HEK293 (cell line): ENCODE measurements around the gene SYNE3.

Source experiments
- CTCF ChIA-PET: fragments of 350-600 bp; formaldehyde crosslinking; extraction: SDS; loops from one replicate; lab custom pipeline; 2021; ENCODE audit warnings: antibody characterized with exemption; lab: Yijun Ruan, JAX
- POLR2A ChIA-PET: fragments of 300-600 bp; formaldehyde crosslinking; extraction: SDS; loops from one replicate; lab custom pipeline; 2020; ENCODE audit warnings: antibody characterized with exemption, inconsistent platforms; lab: Yijun Ruan, JAX
- H3K27ac ChIP-seq: fragments of 200-500 bp; sonication (Bioruptor generic); 2 replicates; pipeline ENCODE4 v1.5.1; 2014; ENCODE audit warnings: low read depth, low read length, control low read depth, inconsistent platforms; ENCODE audit errors: extremely low read depth
- H3K36me3 ChIP-seq, 2 experiments: fragments of 200-500 bp in 1 of 2; sonication (Bioruptor generic) in 1 of 2; 1 replicate in 1 of 2; 2 replicates in 1 of 2; pipeline ENCODE4 v1.5.1; 2014 to 2017; ENCODE audit warnings: inconsistent platforms in 2 of 2, low read length in 2 of 2; ENCODE audit not compliant: control insufficient read depth in 2 of 2, insufficient read depth in 1 of 2
- H3K4me1 ChIP-seq: fragments of 200-500 bp; sonication (Bioruptor generic); 2 replicates; pipeline ENCODE4 v1.5.1; 2014; ENCODE audit warnings: mild to moderate bottlenecking, low read length, inconsistent platforms; ENCODE audit not compliant: control insufficient read depth, insufficient read depth
- H3K4me3 ChIP-seq: 2 replicates; pipeline ENCODE4 v1.5.1; 2011; ENCODE audit warnings: low read depth, mild to moderate bottlenecking, control low read depth, low read length, moderate library complexity
- H3K9me3 ChIP-seq: fragments of 200-500 bp; sonication (Bioruptor generic); 2 replicates; pipeline ENCODE4 v1.5.1; 2014; ENCODE audit warnings: low read depth, low read length, inconsistent platforms; ENCODE audit not compliant: control insufficient read depth, insufficient read depth
- HOXD13 ChIP-seq: sonication (generic); formaldehyde crosslinking; IDR thresholded peaks from 2 replicates; pipeline ENCODE4 v1.8.0; 2022; ENCODE audit warnings: missing genetic modification reagents, borderline replicate concordance
- YY2 ChIP-seq: fragments of 450-650 bp; formaldehyde crosslinking; IDR thresholded peaks from 2 replicates; pipeline ENCODE4 v1.5.1; 2016; ENCODE audit warnings: missing biosample characterization, missing genetic modification characterization
- ZBTB1 ChIP-seq: fragments of 450-650 bp; formaldehyde crosslinking; IDR thresholded peaks from 2 replicates; pipeline ENCODE4 v1.5.1; 2016; ENCODE audit warnings: missing biosample characterization, missing genetic modification characterization
- ZNF132 ChIP-seq: fragments of 450-650 bp; formaldehyde crosslinking; IDR thresholded peaks from 2 replicates; pipeline ENCODE4 v1.5.1; 2017; ENCODE audit warnings: missing biosample characterization, missing genetic modification characterization, borderline replicate concordance
- ZNF133 ChIP-seq: fragments of 450-650 bp; formaldehyde crosslinking; IDR thresholded peaks from 2 replicates; pipeline ENCODE4 v1.5.1; 2016; ENCODE audit warnings: missing biosample characterization, missing genetic modification characterization
- ZNF404 ChIP-seq: fragments of 450-650 bp; formaldehyde crosslinking; IDR thresholded peaks from 2 replicates; pipeline ENCODE4 v1.5.1; 2017; ENCODE audit warnings: missing biosample characterization, missing genetic modification characterization
- ZNF48 ChIP-seq: fragments of 450-650 bp; formaldehyde crosslinking; IDR thresholded peaks from 2 replicates; pipeline ENCODE4 v1.5.1; 2016; ENCODE audit warnings: missing biosample characterization, missing genetic modification characterization
- ZNF600 ChIP-seq: fragments of 450-650 bp; formaldehyde crosslinking; IDR thresholded peaks from 2 replicates; pipeline ENCODE4 v1.5.1; 2016; ENCODE audit warnings: missing biosample characterization, missing genetic modification characterization
- ZNF623 ChIP-seq: fragments of 450-650 bp; formaldehyde crosslinking; IDR thresholded peaks from 2 replicates; pipeline ENCODE4 v1.5.1; 2016; ENCODE audit warnings: missing biosample characterization, missing genetic modification characterization

Gene SYNE3

DNA sequence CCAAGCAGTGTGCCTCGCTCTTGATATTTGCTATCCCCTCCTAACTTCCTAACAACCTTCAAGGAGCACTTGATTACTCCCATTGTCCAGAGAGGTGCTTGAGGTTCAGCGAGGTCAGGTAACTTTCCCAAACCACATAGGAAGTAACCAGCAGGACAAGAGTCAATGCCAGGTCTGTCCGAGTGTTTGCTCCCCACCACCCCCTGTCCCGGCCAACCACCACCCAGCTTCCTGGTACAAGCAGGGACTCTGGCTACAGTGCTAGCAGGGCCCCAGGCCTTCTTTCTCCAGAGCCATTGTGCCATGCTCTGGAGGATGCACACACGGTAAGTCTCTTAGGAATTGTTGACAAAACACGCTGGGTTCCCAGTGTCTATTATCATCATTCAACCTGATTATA is 49.2 kb downstream of the SYNE3 start:
- H3K4me1 ChIP-seq, result no peaks in the 10 kb centered on the region
- CTCF ChIA-PET, result no interaction called here
- H3K27ac ChIP-seq, result no peak overlapping the region
- no peaks in the 10 kb centered on the region for H3K9me3 ChIP-seq
- POLR2A ChIA-PET, result no interaction called here
- TF ChIP-seq ZNF48, result no peak
- no peak for TF ChIP-seq ZBTB1 (tag by site-specific recombination)
- no peak for TF ChIP-seq ZNF600 (tag by site-specific recombination)
- TF ChIP-seq ZNF133 (tag by site-specific recombination), result no peak
- TF ChIP-seq ZNF404 (tag by site-specific recombination), result no peak
- TF ChIP-seq YY2 (tag by site-specific recombination), result no peak
- no peak for TF ChIP-seq ZNF623 (tag by site-specific recombination)
- no peak for TF ChIP-seq ZNF132
- TF ChIP-seq HOXD13 (CRISPR knock-in tag), result no peak
- TF ChIP-seq, all 188 proteins: peak for 0
- peaks cover 0 to 4% of the 10 kb centered on the region in 2 experiments; a peak in 1 of 3 replicates for H3K36me3 ChIP-seq
- H3K4me3 ChIP-seq, result no peak overlapping the region
